Endothelial cell of umbilical vein (primary cell): ENCODE results near the gene TM4SF20. TPM values are rescaled to one million over a fixed set of nuclear protein-coding genes. Genes with fewer than 3 reads are reported as not detected.

ENCODE experiments used
- BruUV-seq: library from RNA; stranded (reverse); fragments of 400-500 nt; replicated peaks from 2 replicates; lab custom pipeline; 2021; lab: Mats Ljungman, UMichigan
- CTCF ChIA-PET: fragments of 300-600, 350-600 bp; sonication (Branson Sonifier 250); formaldehyde crosslinking; loops from one replicate; lab custom pipeline; 2021; ENCODE audit warnings: antibody characterized with exemption, inconsistent platforms; lab: Charles Lee
- POLR2A ChIA-PET: fragments of 300-600, 350-600 bp; sonication (Branson Sonifier 250); formaldehyde crosslinking; loops from one replicate; lab custom pipeline; 2021; ENCODE audit warnings: antibody characterized with exemption, inconsistent platforms; lab: Charles Lee
- DNase-seq: peaks from one replicate; pipeline ENCODE4 v3.0.0-alpha.2; 2011; ENCODE audit warnings: low read depth, low spot score
- FAIRE-seq: peaks from 2 replicates; lab custom pipeline; 2011; peaks lifted over from hg19 to GRCh38; lab: Jason Lieb, UNC
- H2AFZ ChIP-seq: 2 replicates; pipeline ENCODE4 v1.6.0; 2012; ENCODE audit warnings: low read depth, low read length, control low read depth, inconsistent platforms
- H3K27ac ChIP-seq: 2 replicates; pipeline ENCODE4 v1.5.1; 2011; ENCODE audit warnings: low read depth, mild to moderate bottlenecking, control low read depth, low read length, moderate library complexity; ENCODE audit not compliant: insufficient read depth
- H3K27me3 ChIP-seq, 2 experiments: 2 replicates each; pipeline versions ENCODE4 v1.6.0 to v1.6.1; 2011; ENCODE audit warnings: low read length in 2 of 2, mixed read lengths in 1 of 2; ENCODE audit not compliant: control insufficient read depth in 2 of 2, insufficient read depth in 2 of 2
- H3K36me3 ChIP-seq, 2 experiments: 2 replicates in 1 of 2; 3 replicates in 1 of 2; pipeline ENCODE4 v1.5.1; 2011; ENCODE audit warnings: low read length in 2 of 2, mild to moderate bottlenecking in 1 of 2, moderate library complexity in 1 of 2; ENCODE audit not compliant: control insufficient read depth in 2 of 2, insufficient read depth in 2 of 2; ENCODE audit errors: extremely low read depth in 1 of 2
- H3K4me1 ChIP-seq: 3 replicates; pipeline ENCODE4 v1.5.1; 2011; ENCODE audit warnings: mild to moderate bottlenecking, low read length; ENCODE audit not compliant: control insufficient read depth, insufficient read depth; ENCODE audit errors: extremely low read depth
- H3K4me2 ChIP-seq: 2 replicates; pipeline ENCODE4 v1.6.1; 2011; ENCODE audit warnings: low read length, control low read depth, mixed read lengths; ENCODE audit not compliant: insufficient read depth
- H3K4me3 ChIP-seq, 3 experiments: fragments of 200-600 bp in 1 of 3; sonication (generic), shearing (Covaris generic) in 1 of 3; replicated peaks in 1 of 3; 2 replicates each; pipeline ENCODE4 v1.5.1; 2011 to 2016; ENCODE audit warnings: control low read depth in 3 of 3, low read length in 3 of 3, mild to moderate bottlenecking in 2 of 3, inconsistent platforms in 1 of 3, low read depth in 1 of 3, moderate library complexity in 1 of 3; ENCODE audit not compliant: insufficient read depth in 1 of 3
- H3K79me2 ChIP-seq: 2 replicates; pipeline ENCODE4 v1.6.0; 2012; ENCODE audit warnings: low read length, inconsistent platforms; ENCODE audit not compliant: control insufficient read depth, insufficient read depth
- H3K9ac ChIP-seq: replicated peaks from 2 replicates; pipeline ENCODE3; 2011; ENCODE audit warnings: low read length, control low read depth; ENCODE audit not compliant: insufficient read depth; ENCODE audit errors: extremely low read depth
- H3K9me1 ChIP-seq: replicated peaks from 3 replicates; pipeline ENCODE4 v1.6.0; 2011; ENCODE audit warnings: mild to moderate bottlenecking, low read length; ENCODE audit not compliant: control insufficient read depth, insufficient read depth; ENCODE audit errors: extremely low read depth
- H3K9me3 ChIP-seq: replicated peaks from 2 replicates; pipeline ENCODE4 v1.5.1; 2012; ENCODE audit warnings: low read length, inconsistent platforms; ENCODE audit not compliant: control insufficient read depth, insufficient read depth
- H4K20me1 ChIP-seq: replicated peaks from 2 replicates; pipeline ENCODE3; 2011; ENCODE audit warnings: mild to moderate bottlenecking, low read length; ENCODE audit not compliant: control insufficient read depth, insufficient read depth; ENCODE audit errors: extremely low read depth
- CTCF ChIP-seq, 2 donors: IDR thresholded peaks; 1 replicate in 1 of 2; 2 replicates in 1 of 2; pipeline ENCODE4 v1.5.1; 2011; ENCODE audit warnings: low read length in 2 of 2, mild to moderate bottlenecking in 2 of 2, moderate library complexity in 2 of 2, control low read depth in 1 of 2, inconsistent platforms in 1 of 2, low read depth in 1 of 2; ENCODE audit not compliant: insufficient read depth in 1 of 2; ENCODE audit errors: extremely low read depth in 1 of 2
- FOS ChIP-seq: IDR thresholded peaks from 2 replicates; pipeline ENCODE4 v1.6.1; 2011; ENCODE audit warnings: mild to moderate bottlenecking, low read length, moderate library complexity, borderline replicate concordance; ENCODE audit not compliant: insufficient read depth
- GATA2 ChIP-seq: IDR thresholded peaks from 2 replicates; pipeline ENCODE4 v1.7.0; 2011; ENCODE audit warnings: low read depth, mild to moderate bottlenecking, moderate library complexity, mixed read lengths, low read length; ENCODE audit not compliant: insufficient read length, insufficient read depth
- MAX ChIP-seq: IDR thresholded peaks from 2 replicates; pipeline ENCODE4 v1.6.1; 2011; ENCODE audit not compliant: insufficient read depth, insufficient read length
- dilution Hi-C: fragments of 300-500 bp; cut with MboI; formaldehyde crosslinking; loops from one replicate; pipeline ENCODE4 v1.15.0; 2019; ENCODE audit warnings: low sequenced_read_pairs; ENCODE audit not compliant: extremely low pct_ligation_motif_present
- intact Hi-C: fragments of 100-400 bp; cut with micrococcal nuclease; formaldehyde crosslinking; loops from one replicate; pipeline ENCODE4 v1.10.0; 2022
- polyA plus RNA-seq, 4 experiments: library from polyadenylated mRNA; depleted of rRNA in 3 of 4; stranded (reverse) in 3 of 4; unstranded in 1 of 4; fragments of >200 nt; gene quantifications; 2 replicates each; pipeline versions ENCODE4 v1.2.1 to v1.2.3, GENCODE V29; 2011 to 2012; ENCODE audit warnings: missing spikeins in 1 of 4
- total RNA-seq: library from RNA; stranded (reverse); gene quantifications from 2 replicates; pipeline ENCODE4 v1.2.3, GENCODE V29; 2021

TM4SF20 gene
- total and polyA plus RNA-seq, 2 donors (not counting 3 experiments of a cell fraction or from before 2014, with no cell fraction given), result not detected

GRCh38 chr2:227373389-227373788 is 5.7 kb downstream of the TM4SF20 start:
- ChIA-PET CTCF (no interaction called here), POLR2A (no interaction called here)
- H3K9me3 ChIP-seq, result no peaks in the 10 kb centered on the region
- H3K4me3 ChIP-seq, result no peak overlapping the region
- H3K27ac ChIP-seq, result no peak overlapping the region
- no peaks in the 10 kb centered on the region for H3K36me3 ChIP-seq
- no peak for TF ChIP-seq FOS
- no peak for TF ChIP-seq MAX
- H4K20me1 ChIP-seq, result no peaks in the 10 kb centered on the region
- no peak overlapping the region for H3K4me2 ChIP-seq
- no TSS peak for BruUV-seq
- H3K9ac ChIP-seq, result no peak overlapping the region
- dilution Hi-C loops (no loop called here), intact Hi-C loops (no loop called here)
- DNase-seq (no peak), FAIRE-seq (no peak)
- H3K27me3 ChIP-seq, result no peaks in the 10 kb centered on the region
- H3K9me1 ChIP-seq, result no peaks in the 10 kb centered on the region
- no peak overlapping the region for H2AFZ ChIP-seq
- no peaks in the 10 kb centered on the region for H3K79me2 ChIP-seq
- H3K4me1 ChIP-seq, result no peaks in the 10 kb centered on the region

GRCh38 chr2:227370791-227371312 is 8.3 kb downstream of the TM4SF20 start:
- POLR2A ChIA-PET, result no interaction called here
- Histone ChIP-seq H3K4me3 (no peak overlapping the region), H3K9me3 (no peaks in the 10 kb centered on the region), H3K27ac (no peak overlapping the region), H3K4me2 (no peak overlapping the region), H3K79me2 (no peaks in the 10 kb centered on the region), H3K9ac (no peak overlapping the region), H4K20me1 (no peaks in the 10 kb centered on the region), H3K4me1 (no peaks in the 10 kb centered on the region), H2AFZ (no peak overlapping the region), H3K36me3 (no peaks in the 10 kb centered on the region), H3K9me1 (no peaks in the 10 kb centered on the region), H3K27me3 (no peaks in the 10 kb centered on the region)
- DNase-seq, result no peak
- dilution Hi-C loops, result no loop called here
- BruUV-seq, result no TSS peak
- intact Hi-C loops, result no loop called here
- CTCF ChIA-PET, result no interaction called here
- TF ChIP-seq GATA2 (no peak), CTCF (IDR thresholded peaks at IDR 0.05; ENCODE audit: extremely low read depth in 1 of 2, insufficient read depth in 1 of 2, low read depth in 1 of 2, low read length in 2 of 2) (no peak)
- no peak for FAIRE-seq
